NT2/D1 (cell line): ENCODE results near the gene TDRD9.

ENCODE experiments used
- SUZ12 ChIP-seq: IDR thresholded peaks from 2 replicates; pipeline ENCODE4 v1.6.1; 2011; ENCODE audit not compliant: insufficient read length, insufficient read depth; ENCODE audit errors: extremely low read depth
- YY1 ChIP-seq: IDR thresholded peaks from 2 replicates; pipeline ENCODE4 v1.6.1; 2011; ENCODE audit not compliant: insufficient read length, insufficient read depth
- ZNF274 ChIP-seq: IDR thresholded peaks from 2 replicates; pipeline ENCODE4 v1.6.1; 2011; ENCODE audit warnings: mild to moderate bottlenecking, low read depth, low read length

DNA sequence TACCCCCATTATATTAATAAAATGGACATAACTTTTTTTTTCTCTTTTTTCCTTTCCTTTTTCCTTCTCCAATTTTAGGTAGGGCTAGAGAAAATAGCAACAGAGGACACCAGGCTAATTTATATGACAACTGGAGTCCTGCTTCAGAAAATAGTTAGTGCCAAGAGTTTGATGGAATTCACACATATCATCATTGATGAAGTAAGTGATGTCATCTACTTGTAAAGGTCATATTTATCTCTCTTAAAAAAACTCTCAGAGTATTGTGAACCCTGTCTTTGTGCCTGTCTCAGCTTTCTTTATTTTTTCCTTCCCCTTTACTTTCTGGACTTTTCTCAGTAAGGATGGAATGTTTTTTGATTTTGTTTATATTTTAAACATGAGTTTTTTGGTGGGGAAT is 38.4 kb downstream of the TDRD9 start:
- no peak for TF ChIP-seq YY1
- TF ChIP-seq SUZ12, result no peak
- TF ChIP-seq ZNF274, result no peak
